Peyer's patch (tissue), 4 donors: ENCODE results near the gene FAIM2.

Source experiments
- CTCF ChIP-seq, 6 experiments: fragments of 450-650 bp in 4 of 6; fragments of 200-600 bp in 2 of 6; sonication (generic) in 1 of 6; IDR thresholded peaks; one replicate each; pipeline ENCODE4 v1.5.1; 2017 to 2019; ENCODE audit warnings: antibody characterized with exemption in 6 of 6, mild to moderate bottlenecking in 3 of 6, moderate library complexity in 1 of 6
- POLR2A ChIP-seq, 2 donors: fragments of 450-650 bp; IDR thresholded peaks; one replicate each; pipeline ENCODE4 v1.5.1; 2017; ENCODE audit warnings: antibody characterized with exemption in 2 of 2, mild to moderate bottlenecking in 2 of 2, moderate library complexity in 2 of 2

- no peak for TF ChIP-seq CTCF (IDR thresholded peaks at IDR 0.05)
- no peak for TF ChIP-seq POLR2A (IDR thresholded peaks at IDR 0.05)
Measured at GRCh38 chr12:49882851-49883464, 20.7 kb downstream of the FAIM2 start.
